Fibroblast of pulmonary artery (primary cell): ENCODE results near the gene CFAP57.

Experiments
- DNase-seq: peaks from one replicate; pipeline ENCODE4 v3.0.0-alpha.2; 2010; ENCODE audit warnings: low read depth
- H3K4me3 ChIP-seq: replicated peaks from 2 replicates; pipeline ENCODE4 v1.5.1; 2011; ENCODE audit warnings: low read depth, mild to moderate bottlenecking, control low read depth, low read length, moderate library complexity
- TF ChIP-seq, protein P1 (sequence below): IDR thresholded peaks from 2 replicates; pipeline ENCODE4 v1.5.1; 2011; ENCODE audit warnings: mild to moderate bottlenecking, control low read depth, low read length, inconsistent platforms; ENCODE audit errors: missing control alignments

The CFAP57 gene

GRCh38 chr1:43238991-43239469 is 66.9 kb downstream of the CFAP57 start:
- TF ChIP-seq, protein P1, sequence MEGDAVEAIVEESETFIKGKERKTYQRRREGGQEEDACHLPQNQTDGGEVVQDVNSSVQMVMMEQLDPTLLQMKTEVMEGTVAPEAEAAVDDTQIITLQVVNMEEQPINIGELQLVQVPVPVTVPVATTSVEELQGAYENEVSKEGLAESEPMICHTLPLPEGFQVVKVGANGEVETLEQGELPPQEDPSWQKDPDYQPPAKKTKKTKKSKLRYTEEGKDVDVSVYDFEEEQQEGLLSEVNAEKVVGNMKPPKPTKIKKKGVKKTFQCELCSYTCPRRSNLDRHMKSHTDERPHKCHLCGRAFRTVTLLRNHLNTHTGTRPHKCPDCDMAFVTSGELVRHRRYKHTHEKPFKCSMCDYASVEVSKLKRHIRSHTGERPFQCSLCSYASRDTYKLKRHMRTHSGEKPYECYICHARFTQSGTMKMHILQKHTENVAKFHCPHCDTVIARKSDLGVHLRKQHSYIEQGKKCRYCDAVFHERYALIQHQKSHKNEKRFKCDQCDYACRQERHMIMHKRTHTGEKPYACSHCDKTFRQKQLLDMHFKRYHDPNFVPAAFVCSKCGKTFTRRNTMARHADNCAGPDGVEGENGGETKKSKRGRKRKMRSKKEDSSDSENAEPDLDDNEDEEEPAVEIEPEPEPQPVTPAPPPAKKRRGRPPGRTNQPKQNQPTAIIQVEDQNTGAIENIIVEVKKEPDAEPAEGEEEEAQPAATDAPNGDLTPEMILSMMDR = no peak
- H3K4me3 ChIP-seq = no peak overlapping the region
- no peak for DNase-seq

- TF ChIP-seq, protein P1 = no peak
These were observed 67.4 kb downstream of the CFAP57 start for GRCh38 chr1:43239484-43239883.

DNA sequence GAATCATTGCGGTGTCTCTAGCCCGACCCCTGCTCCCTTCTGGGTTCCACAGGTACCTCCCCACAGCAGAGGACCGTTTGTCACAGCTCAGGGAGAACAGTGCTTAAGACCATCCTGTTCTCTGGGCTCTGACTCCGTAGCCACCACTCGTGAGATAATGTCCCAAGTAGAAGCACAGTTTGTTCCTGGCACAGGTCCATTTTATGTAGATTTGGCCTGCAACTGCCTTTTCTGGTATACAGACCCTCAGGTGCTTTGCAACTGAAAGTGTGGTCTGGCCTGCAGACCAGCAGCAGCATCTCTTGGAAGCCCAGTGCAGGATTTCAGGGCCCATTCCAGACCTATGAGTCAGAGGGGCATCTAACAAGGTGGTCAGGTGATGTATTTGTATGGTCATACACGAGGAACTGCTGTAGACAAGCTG is 69.3 kb downstream of the CFAP57 start:
- TF ChIP-seq, protein P1 = no peak
- DNase-seq = peak; percentile 46
- no peak overlapping the region for H3K4me3 ChIP-seq

More at GRCh38 chr1:43239484-43239883, 67.4 kb downstream of the CFAP57 start:
- no peak for DNase-seq
- no peak overlapping the region for H3K4me3 ChIP-seq

- TF ChIP-seq, protein P1 = no peak
- no peak overlapping the region for H3K4me3 ChIP-seq
- no peak for DNase-seq
These were observed 71.2 kb downstream of the CFAP57 start for GRCh38 chr1:43243299-43243698.

GRCh38 chr1:43246466-43247213 is 74.5 kb downstream of the CFAP57 start:
- DNase-seq = no peak
- H3K4me3 ChIP-seq = no peak overlapping the region
- TF ChIP-seq, protein P1 = no peak

DNA sequence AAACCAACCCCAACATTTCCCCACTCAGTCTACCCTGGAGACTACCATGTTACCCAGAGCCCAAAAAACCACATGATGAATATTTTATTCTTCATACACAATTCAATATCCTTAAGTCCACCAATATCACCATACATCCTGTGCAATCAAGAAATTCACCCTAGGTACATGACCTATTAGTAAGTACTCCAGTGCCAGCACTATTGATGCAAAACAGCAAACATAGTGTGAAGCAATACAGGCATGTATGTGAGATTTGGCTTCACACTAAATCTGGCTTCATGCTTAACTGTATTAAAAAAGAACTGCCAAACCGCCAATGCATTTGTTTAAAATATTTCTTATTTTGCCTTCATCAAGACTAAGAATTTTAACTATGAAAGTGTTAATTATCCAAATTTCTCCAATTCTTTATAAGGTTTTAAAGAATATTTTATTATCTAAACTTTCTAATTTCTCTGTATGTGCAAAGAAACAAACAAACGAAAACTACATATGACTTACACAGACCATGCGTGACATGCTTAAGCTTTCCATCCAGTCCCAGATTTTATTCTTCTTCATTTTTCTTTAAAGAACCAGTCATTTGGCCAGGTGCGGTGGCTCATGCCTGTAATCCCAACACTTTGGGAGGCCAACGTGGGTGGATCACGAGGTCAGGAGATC is 75.3 kb downstream of the CFAP57 start:
- TF ChIP-seq, protein P1 = no peak
- no peak overlapping the region for H3K4me3 ChIP-seq
- DNase-seq = no peak

DNA sequence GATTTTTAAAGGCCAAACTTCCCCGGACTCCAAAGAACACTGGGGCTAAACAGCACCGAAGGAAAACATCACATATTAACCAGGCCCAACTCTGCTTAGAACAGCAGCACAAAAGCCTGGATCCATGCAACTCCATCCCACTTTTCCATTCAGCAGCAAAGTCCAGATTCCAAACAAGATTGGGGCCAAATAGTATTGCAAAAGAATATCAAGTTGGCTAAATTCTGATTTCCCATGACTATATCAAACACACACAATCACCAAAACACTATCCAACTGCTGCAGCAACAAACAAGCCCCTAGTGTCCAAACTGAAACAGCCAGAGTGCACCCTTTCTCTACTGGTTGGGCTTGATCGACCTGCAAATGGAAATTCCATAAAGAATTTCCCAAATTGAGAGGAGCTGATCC is 78.2 kb downstream of the CFAP57 start:
- DNase-seq = no peak
- H3K4me3 ChIP-seq = no peak overlapping the region
- TF ChIP-seq, protein P1 = no peak
